HepG2 (cell line): ENCODE data around the gene COL8A2. TPM values are rescaled to one million over a fixed set of nuclear protein-coding genes. Genes with fewer than 3 reads are reported as not detected.

ENCODE experiments used
- HNF1A ChIP-seq, 2 experiments: sonication (generic) in 1 of 2; formaldehyde crosslinking in 1 of 2; IDR thresholded peaks; 2 replicates each; pipeline versions ENCODE4 v1.4.0 to v1.6.1; 2016 to 2020; ENCODE audit warnings: borderline replicate concordance in 1 of 2, low read depth in 1 of 2, mild to moderate bottlenecking in 1 of 2, missing genetic modification reagents in 1 of 2
- IKZF5 ChIP-seq: IDR thresholded peaks from 2 replicates; pipeline ENCODE4 v1.6.1; 2018; ENCODE audit warnings: missing genetic modification reagents, mild to moderate bottlenecking, missing compliant biosample characterization
- MAX ChIP-seq: IDR thresholded peaks from 2 replicates; pipeline ENCODE4 v1.6.1; 2012; ENCODE audit warnings: inconsistent platforms
- RARG ChIP-seq: sonication (generic); formaldehyde crosslinking; IDR thresholded peaks from 2 replicates; pipeline ENCODE4 v1.4.0; 2020; ENCODE audit warnings: low read depth, mild to moderate bottlenecking, missing genetic modification reagents
- THAP8 ChIP-seq: sonication (generic); formaldehyde crosslinking; IDR thresholded peaks from 2 replicates; pipeline ENCODE4 v1.5.1; 2020; ENCODE audit warnings: missing genetic modification reagents, mild to moderate bottlenecking, borderline replicate concordance
- TRAFD1 ChIP-seq: sonication (generic); formaldehyde crosslinking; IDR thresholded peaks from 2 replicates; pipeline ENCODE4 v1.5.1; 2020; ENCODE audit warnings: missing genetic modification reagents, mild to moderate bottlenecking, borderline replicate concordance
- YEATS4 ChIP-seq: sonication (generic); formaldehyde crosslinking; IDR thresholded peaks from 2 replicates; pipeline ENCODE4 v1.4.0; 2020; ENCODE audit warnings: missing genetic modification reagents, borderline replicate concordance
- ZFP91 ChIP-seq: sonication (generic); formaldehyde crosslinking; IDR thresholded peaks from 2 replicates; pipeline ENCODE4 v1.9.0; 2022; ENCODE audit warnings: missing genetic modification reagents, mild to moderate bottlenecking, borderline replicate concordance
- ZFY ChIP-seq: sonication (generic); formaldehyde crosslinking; IDR thresholded peaks from 2 replicates; pipeline ENCODE4 v1.4.0; 2020; ENCODE audit warnings: missing genetic modification reagents
- ZNF17 ChIP-seq: sonication (generic); formaldehyde crosslinking; IDR thresholded peaks from 2 replicates; pipeline ENCODE4 v1.5.0; 2020; ENCODE audit warnings: mild to moderate bottlenecking, missing genetic modification reagents
- ZNF33A ChIP-seq: sonication (generic); formaldehyde crosslinking; IDR thresholded peaks from 2 replicates; pipeline ENCODE4 v1.5.1; 2020; ENCODE audit warnings: missing genetic modification reagents, mild to moderate bottlenecking, moderate library complexity, borderline replicate concordance
- ZNF703 ChIP-seq: sonication (generic); formaldehyde crosslinking; IDR thresholded peaks from 2 replicates; pipeline ENCODE4 v1.5.1; 2020; ENCODE audit warnings: missing genetic modification reagents, mild to moderate bottlenecking, moderate library complexity, borderline replicate concordance
- ZXDC ChIP-seq: sonication (generic); formaldehyde crosslinking; IDR thresholded peaks from 2 replicates; pipeline ENCODE4 v1.5.0; 2020; ENCODE audit warnings: mild to moderate bottlenecking, missing genetic modification reagents
- polyA plus RNA-seq, 8 experiments: library from polyadenylated mRNA; depleted of rRNA in 3 of 8; stranded (reverse) in 7 of 8; unstranded in 1 of 8; fragments of >200 nt; fragmentation: Illumina TruSeq in 4 of 8; extraction: Trizol in 4 of 8; gene quantifications; 2 replicates each; pipeline versions ENCODE4 v1.2.1 to v1.2.3, GENCODE V29; 2011 to 2016; ENCODE audit warnings: low read depth in 4 of 8, missing spikeins in 1 of 8, mixed read lengths in 1 of 8; ENCODE audit not compliant: insufficient read depth in 1 of 8
- total RNA-seq, 5 experiments: library from RNA; depleted of rRNA; stranded (reverse); fragments of >200 nt; fragmentation: Illumina TruSeq; extraction: Trizol; gene quantifications; 2 replicates each; pipeline ENCODE4 v1.2.3, GENCODE V29; 2016; ENCODE audit warnings: low read depth in 1 of 5

Gene COL8A2
- total and polyA plus RNA-seq, 2 of the 13 experiments (the other 11 are each of a cell fraction or from before 2014, with no cell fraction given), result 0.13 to 0.24 TPM

- TF ChIP-seq ZFP91, result 0 out of 2 replicates have a peak, but pooled peaks have one; percentile 14
- no peak for TF ChIP-seq YEATS4 (CRISPR knock-in tag)
- no peak for TF ChIP-seq RARG (CRISPR knock-in tag)
- TF ChIP-seq ZNF703, result no peak
- TF ChIP-seq MAX, result peak; percentile 39; the same call in 1 of the 2 replicates
- no peak for TF ChIP-seq ZNF33A
- no peak for TF ChIP-seq TRAFD1 (CRISPR knock-in tag)
- TF ChIP-seq ZFY (CRISPR knock-in tag), result peak; percentile 24; the same call in 1 of the 2 replicates
- TF ChIP-seq ZXDC (CRISPR knock-in tag), result no peak
- TF ChIP-seq ZNF17 (CRISPR knock-in tag), result no peak
- TF ChIP-seq THAP8 (CRISPR knock-in tag), result no peak
- no peak for TF ChIP-seq IKZF5 (CRISPR knock-in tag)
- TF ChIP-seq HNF1A (IDR thresholded peaks at IDR 0.05; ENCODE audit: low read depth), result no peak
- 0 out of 2 replicates have a peak, but pooled peaks have one; percentile 20 for TF ChIP-seq HNF1A (CRISPR knock-in tag; IDR thresholded peaks at IDR 0.05; ENCODE audit: borderline replicate concordance)
Measured at GRCh38 chr1:36096500-36097432, 28.3 kb downstream of the COL8A2 start (continued).
